Activated CD4-positive, alpha-beta memory T cell treated with anti-CD3 and anti-CD28 coated beads for 36 hours (primary cell): Measurements from ENCODE around the gene MAST4. TPM values are rescaled to one million over a fixed set of nuclear protein-coding genes. Genes with fewer than 3 reads are reported as not detected.

ENCODE experiments used
- CTCF ChIA-PET: fragments of 350-600 bp; sonication (Branson Sonifier 250); formaldehyde crosslinking; loops from one replicate; lab custom pipeline; 2021; ENCODE audit warnings: antibody characterized with exemption, inconsistent platforms; lab: Charles Lee
- POLR2A ChIA-PET: fragments of 350-600 bp; sonication (Branson Sonifier 250); formaldehyde crosslinking; loops from one replicate; lab custom pipeline; 2021; ENCODE audit warnings: antibody characterized with exemption; lab: Charles Lee
- DNase-seq: peaks from one replicate; pipeline ENCODE4 v3.0.0-alpha.2; 2020
- H3K27ac Mint-ChIP-seq: one replicate; pipeline ENCODE4 v1.8.0; 2021; ENCODE audit warnings: mixed read lengths
- H3K27me3 Mint-ChIP-seq: one replicate; pipeline ENCODE4 v1.8.0; 2021; ENCODE audit warnings: mixed read lengths
- H3K36me3 Mint-ChIP-seq: one replicate; pipeline ENCODE4 v1.8.0; 2021; ENCODE audit warnings: mixed read lengths
- H3K4me1 Mint-ChIP-seq: one replicate; pipeline ENCODE4 v1.8.0; 2021; ENCODE audit warnings: low read depth, mixed read lengths
- H3K4me3 Mint-ChIP-seq: one replicate; pipeline ENCODE4 v1.8.0; 2021; ENCODE audit warnings: mild to moderate bottlenecking, mixed read lengths
- H3K9me3 Mint-ChIP-seq: one replicate; pipeline ENCODE4 v1.8.0; 2021; ENCODE audit warnings: mixed read lengths
- intact Hi-C: fragments of 100-400 bp; cut with micrococcal nuclease; formaldehyde crosslinking; loops from one replicate; pipeline ENCODE4 v1.15.1; 2023
- total RNA-seq, 2 experiments: library from RNA; stranded (reverse); gene quantifications; one replicate each; pipeline ENCODE4 v1.2.3, GENCODE V29; 2021

The MAST4 gene
- total RNA-seq, 2 experiments from 2014 or later, result 30.2 to 30.3 TPM

GRCh38 chr5:66655395-66656324 is 59.5 kb downstream of the MAST4 start:
- DNase-seq, result no peak
- H3K4me1 Mint-ChIP-seq, result no peaks in the 10 kb centered on the region
- intact Hi-C loops, result no loop called here
- POLR2A ChIA-PET, result no interaction called here
- H3K4me3 Mint-ChIP-seq, result no peak overlapping the region
- no peak overlapping the region for H3K27ac Mint-ChIP-seq
- peaks cover 7% of the 10 kb centered on the region for H3K27me3 Mint-ChIP-seq
- peaks cover 2% of the 10 kb centered on the region for H3K9me3 Mint-ChIP-seq
- CTCF ChIA-PET, result no interaction called here
- H3K36me3 Mint-ChIP-seq, result no peaks in the 10 kb centered on the region

- Mint-ChIP-seq H3K27me3 (peaks cover 8% of the 10 kb centered on the region), H3K9me3 (no peaks in the 10 kb centered on the region), H3K4me3 (no peak overlapping the region), H3K27ac (no peak overlapping the region), H3K4me1 (no peaks in the 10 kb centered on the region), H3K36me3 (no peaks in the 10 kb centered on the region)
- intact Hi-C loops, result no loop called here
- ChIA-PET POLR2A (no interaction called here), CTCF (interaction anchor here (1.1 to 1.3 kb wide), 2 partner anchors 10 to 350 kb away, joined by 3 read pairs; no protein-coding TSS in a partner anchor)
- DNase-seq, result no peak
Measured at GRCh38 chr5:66658516-66658915, 62.3 kb downstream of the MAST4 start.

DNA sequence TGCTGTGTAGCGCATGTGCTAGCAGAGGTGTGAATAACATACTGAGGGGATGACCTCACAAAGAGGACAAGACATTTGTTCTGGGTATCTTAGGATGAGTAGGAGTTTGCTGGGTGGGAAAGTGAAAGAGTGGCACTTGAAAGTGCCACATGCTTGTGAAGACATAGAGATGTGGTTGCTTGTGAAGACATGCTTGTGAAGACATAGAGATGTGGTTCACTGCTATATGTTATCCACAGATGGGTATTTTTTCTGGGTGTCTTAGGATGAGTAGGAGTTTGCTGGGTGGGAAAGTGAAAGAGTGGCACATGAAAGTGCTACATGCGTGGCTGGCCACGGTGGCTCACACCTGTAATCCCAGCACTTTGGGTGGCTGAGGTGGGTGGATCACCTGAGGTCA is 63.6 kb downstream of the MAST4 start:
- DNase-seq, result no peak
- Mint-ChIP-seq H3K27ac (no peak overlapping the region), H3K9me3 (no peaks in the 10 kb centered on the region), H3K36me3 (no peaks in the 10 kb centered on the region), H3K4me1 (no peaks in the 10 kb centered on the region), H3K27me3 (peaks cover 12% of the 10 kb centered on the region), H3K4me3 (no peak overlapping the region)
- POLR2A ChIA-PET, result no interaction called here
- intact Hi-C loops, result no loop called here
- CTCF ChIA-PET, result interaction anchor here (1.3 kb wide), 1 partner anchor 351 kb away, joined by 3 read pairs; no protein-coding TSS in a partner anchor

GRCh38 chr5:66660396-66660795 is 64.2 kb downstream of the MAST4 start:
- intact Hi-C loops, result no loop called here
- no peaks in the 10 kb centered on the region for H3K9me3 Mint-ChIP-seq
- H3K4me3 Mint-ChIP-seq, result no peak overlapping the region
- ChIA-PET CTCF (no interaction called here), POLR2A (no interaction called here)
- no peak overlapping the region for H3K27ac Mint-ChIP-seq
- no peaks in the 10 kb centered on the region for H3K36me3 Mint-ChIP-seq
- H3K27me3 Mint-ChIP-seq, result peaks cover 12% of the 10 kb centered on the region
- no peaks in the 10 kb centered on the region for H3K4me1 Mint-ChIP-seq
- DNase-seq, result no peak

GRCh38 chr5:66661149-66661548 is 65.0 kb downstream of the MAST4 start:
- Mint-ChIP-seq H3K27me3 (peaks cover 12% of the 10 kb centered on the region), H3K27ac (no peak overlapping the region), H3K4me1 (no peaks in the 10 kb centered on the region), H3K4me3 (no peak overlapping the region), H3K36me3 (no peaks in the 10 kb centered on the region), H3K9me3 (no peaks in the 10 kb centered on the region)
- CTCF ChIA-PET, result no interaction called here
- POLR2A ChIA-PET, result no interaction called here
- intact Hi-C loops, result no loop called here
- DNase-seq, result no peak

- H3K36me3 Mint-ChIP-seq, result no peaks in the 10 kb centered on the region
- CTCF ChIA-PET, result no interaction called here
- no peaks in the 10 kb centered on the region for H3K4me1 Mint-ChIP-seq
- no peak overlapping the region for H3K4me3 Mint-ChIP-seq
- no peaks in the 10 kb centered on the region for H3K9me3 Mint-ChIP-seq
- POLR2A ChIA-PET, result no interaction called here
- H3K27ac Mint-ChIP-seq, result no peak overlapping the region
- intact Hi-C loops, result no loop called here
- H3K27me3 Mint-ChIP-seq, result peaks cover 15% of the 10 kb centered on the region
- no peak for DNase-seq
Measured at GRCh38 chr5:66666778-66667177, 70.6 kb downstream of the MAST4 start.

- no peak for DNase-seq
- Mint-ChIP-seq H3K27me3 (peaks cover 10% of the 10 kb centered on the region), H3K36me3 (no peaks in the 10 kb centered on the region), H3K4me3 (no peak overlapping the region), H3K9me3 (no peaks in the 10 kb centered on the region), H3K27ac (no peak overlapping the region), H3K4me1 (no peaks in the 10 kb centered on the region)
- ChIA-PET CTCF (interaction anchor here (0.7 kb wide), 1 partner anchor 11 kb away, joined by 3 read pairs; no protein-coding TSS in a partner anchor), POLR2A (no interaction called here)
- intact Hi-C loops, result no loop called here
Measured at GRCh38 chr5:66669086-66669861, 73.1 kb downstream of the MAST4 start.

DNA sequence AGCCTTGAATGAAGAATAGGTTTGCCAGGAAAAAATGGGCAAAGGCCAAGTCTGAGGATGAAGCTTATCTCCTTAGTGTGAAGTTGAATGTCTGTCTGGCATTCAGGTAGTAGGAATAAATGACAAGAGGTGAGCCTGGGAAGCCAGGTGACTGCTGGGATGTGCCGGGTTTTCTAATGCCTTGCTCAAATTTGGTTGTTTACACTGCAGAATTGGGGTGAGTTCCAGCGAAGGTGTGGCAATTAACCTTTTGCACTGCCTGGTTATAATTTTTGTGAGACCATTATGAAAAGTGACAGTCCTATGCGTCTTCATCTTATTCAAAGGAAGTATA is 73.6 kb downstream of the MAST4 start:
- Mint-ChIP-seq H3K27me3 (peaks cover 10% of the 10 kb centered on the region), H3K4me1 (no peaks in the 10 kb centered on the region), H3K4me3 (no peak overlapping the region), H3K9me3 (no peaks in the 10 kb centered on the region), H3K27ac (no peak overlapping the region), H3K36me3 (no peaks in the 10 kb centered on the region)
- DNase-seq, result no peak
- POLR2A ChIA-PET, result no interaction called here
- CTCF ChIA-PET, result no interaction called here
- intact Hi-C loops, result no loop called here

- H3K27ac Mint-ChIP-seq, result no peak overlapping the region
- intact Hi-C loops, result no loop called here
- ChIA-PET CTCF (interaction anchor here (0.6 kb wide), 1 partner anchor 363 kb away, joined by 3 read pairs; no protein-coding TSS in a partner anchor), POLR2A (no interaction called here)
- no peak overlapping the region for H3K4me3 Mint-ChIP-seq
- H3K9me3 Mint-ChIP-seq, result no peaks in the 10 kb centered on the region
- no peak for DNase-seq
- no peaks in the 10 kb centered on the region for H3K36me3 Mint-ChIP-seq
- H3K4me1 Mint-ChIP-seq, result no peaks in the 10 kb centered on the region
- H3K27me3 Mint-ChIP-seq, result peaks cover 13% of the 10 kb centered on the region
Measured at GRCh38 chr5:66671305-66671704, 75.1 kb downstream of the MAST4 start.

GRCh38 chr5:66674802-66675201 is 78.6 kb downstream of the MAST4 start:
- ChIA-PET CTCF (no interaction called here), POLR2A (no interaction called here)
- Mint-ChIP-seq H3K36me3 (no peaks in the 10 kb centered on the region), H3K4me3 (no peak overlapping the region), H3K27me3 (peaks cover 11% of the 10 kb centered on the region), H3K9me3 (no peaks in the 10 kb centered on the region), H3K27ac (no peak overlapping the region), H3K4me1 (no peaks in the 10 kb centered on the region)
- intact Hi-C loops, result no loop called here
- DNase-seq, result no peak

DNA sequence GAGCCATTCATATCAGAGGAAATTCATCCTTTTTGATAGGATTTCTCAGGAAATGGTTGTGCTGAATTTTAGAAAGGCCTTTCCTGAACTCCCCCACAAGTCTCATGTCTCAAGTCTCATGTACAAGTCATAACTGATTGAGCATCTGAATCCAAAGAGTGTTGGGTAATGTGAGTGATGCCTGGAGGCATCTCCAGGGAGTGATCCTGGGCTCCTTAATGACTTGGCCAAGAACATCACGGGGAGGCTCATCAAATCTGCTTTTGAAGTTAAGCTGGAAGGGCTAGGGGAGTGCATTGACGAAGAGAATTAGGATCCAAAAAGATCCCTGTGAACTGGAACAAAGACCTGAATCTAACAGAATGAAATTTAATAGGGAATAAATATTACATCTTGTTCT is 79.2 kb downstream of the MAST4 start:
- ChIA-PET POLR2A (no interaction called here), CTCF (no interaction called here)
- no peaks in the 10 kb centered on the region for H3K9me3 Mint-ChIP-seq
- no peak for DNase-seq
- no peak overlapping the region for H3K4me3 Mint-ChIP-seq
- H3K27me3 Mint-ChIP-seq, result peaks cover 11% of the 10 kb centered on the region
- intact Hi-C loops, result no loop called here
- H3K27ac Mint-ChIP-seq, result no peak overlapping the region
- H3K4me1 Mint-ChIP-seq, result no peaks in the 10 kb centered on the region
- H3K36me3 Mint-ChIP-seq, result no peaks in the 10 kb centered on the region

DNA sequence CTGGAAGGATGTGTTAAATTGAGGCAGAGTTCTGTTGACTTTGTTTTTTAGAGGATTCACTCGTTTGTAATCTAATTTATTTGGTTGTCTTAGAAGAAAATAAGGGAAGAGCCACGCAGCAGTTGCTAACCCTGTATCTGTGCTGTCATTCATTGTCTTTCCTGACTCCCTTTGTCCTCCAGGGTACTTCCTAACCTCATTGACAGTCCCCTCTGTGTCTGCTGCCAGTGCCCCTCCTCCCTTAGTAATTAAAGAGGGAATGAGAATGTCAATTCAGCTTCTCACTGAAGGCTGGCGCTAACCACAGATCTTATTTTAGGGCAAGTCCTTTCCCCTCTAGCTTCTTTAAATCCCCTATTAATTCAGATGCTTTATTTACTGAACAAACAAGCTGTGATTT is 84.0 kb downstream of the MAST4 start:
- intact Hi-C loops, result no loop called here
- Mint-ChIP-seq H3K27ac (no peak overlapping the region), H3K36me3 (no peaks in the 10 kb centered on the region), H3K9me3 (no peaks in the 10 kb centered on the region), H3K27me3 (peaks cover 9% of the 10 kb centered on the region), H3K4me3 (no peak overlapping the region), H3K4me1 (no peaks in the 10 kb centered on the region)
- ChIA-PET CTCF (no interaction called here), POLR2A (no interaction called here)
- no peak for DNase-seq
